DOHH2 (cell line): ENCODE measurements around the gene ABCC11.

Experiments used
- CTCF ChIP-seq: fragments of 200-600 bp; sonication (generic); IDR thresholded peaks from one replicate; pipeline ENCODE4 v1.5.1; 2014; ENCODE audit warnings: antibody characterized with exemption, mild to moderate bottlenecking, low read depth, low read length; ENCODE audit not compliant: poor library complexity, severe bottlenecking
- EZH2phosphoT487 ChIP-seq: fragments of 200-600 bp; sonication (generic); IDR thresholded peaks from 2 replicates; pipeline ENCODE4 v1.6.1; 2017; ENCODE audit warnings: borderline replicate concordance, mild to moderate bottlenecking, antibody characterized with exemption, low read length, moderate library complexity, mixed read lengths

DNA sequence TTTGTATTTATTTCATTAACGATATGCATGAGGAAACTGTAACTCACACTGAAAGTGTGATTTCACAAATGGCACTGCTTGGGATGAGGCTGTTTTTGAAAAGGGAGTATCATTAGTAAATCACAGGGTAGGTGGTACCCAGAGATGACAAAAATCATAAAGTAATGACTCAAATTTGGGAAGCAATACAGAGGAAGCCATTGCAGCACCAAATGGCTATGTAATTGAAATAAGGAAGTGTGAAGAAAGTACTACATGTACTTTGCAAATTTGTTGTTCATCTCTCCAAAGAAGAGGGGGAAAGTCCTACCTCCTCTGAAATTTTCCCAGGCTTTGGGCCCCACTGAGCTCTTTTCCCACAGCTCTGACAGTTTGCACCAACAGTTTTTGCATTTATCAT, 79.3 kb downstream of the ABCC11 start:
- TF ChIP-seq CTCF = no peak
- TF ChIP-seq EZH2phosphoT487 = no peak
